H9 (cell line): ENCODE data around the gene SH2D3C. TPM values are rescaled to one million over a fixed set of nuclear protein-coding genes. Genes with fewer than 3 reads are reported as not detected.

Source experiments
- DNase-seq: peaks from one replicate; pipeline ENCODE4 v3.0.0-alpha.2; 2017
- H2AFZ ChIP-seq: one replicate; pipeline ENCODE4 v1.6.1; 2013; ENCODE audit warnings: mild to moderate bottlenecking, low read length, control low read depth, moderate library complexity
- H2AK5ac ChIP-seq: 2 replicates; pipeline ENCODE4 v1.6.1; 2013; ENCODE audit warnings: low read length, control low read depth, mixed read lengths; ENCODE audit not compliant: insufficient read length
- H2BK120ac ChIP-seq: one replicate; pipeline ENCODE4 v1.6.1; 2013; ENCODE audit warnings: low read depth, mild to moderate bottlenecking, low read length, control low read depth, inconsistent platforms; ENCODE audit not compliant: poor library complexity, severe bottlenecking
- H2BK12ac ChIP-seq: 2 replicates; pipeline ENCODE4 v1.6.1; 2013; ENCODE audit warnings: low read length, control low read depth, mixed read lengths, low read depth; ENCODE audit not compliant: insufficient read length
- H2BK15ac ChIP-seq: 2 replicates; pipeline ENCODE4 v1.6.1; 2013; ENCODE audit warnings: low read depth, low read length, control low read depth
- H2BK20ac ChIP-seq: one replicate; pipeline ENCODE4 v1.6.1; 2013; ENCODE audit warnings: low read depth, mild to moderate bottlenecking, low read length, control low read depth, inconsistent platforms; ENCODE audit not compliant: poor library complexity, severe bottlenecking
- H2BK5ac ChIP-seq: 2 replicates; pipeline ENCODE4 v1.6.1; 2013; ENCODE audit warnings: low read length, control low read depth, mixed read lengths; ENCODE audit not compliant: insufficient read length
- H3K14ac ChIP-seq: 2 replicates; pipeline ENCODE4 v1.6.1; 2013; ENCODE audit warnings: low read length, control low read depth; ENCODE audit not compliant: insufficient read depth
- H3K18ac ChIP-seq: 2 replicates; pipeline ENCODE4 v1.6.1; 2013; ENCODE audit warnings: low read depth, mild to moderate bottlenecking, mixed read lengths, low read length, control low read depth; ENCODE audit not compliant: insufficient read length
- H3K23ac ChIP-seq: 2 replicates; pipeline ENCODE4 v1.6.1; 2013; ENCODE audit warnings: low read length, control low read depth, mixed read lengths, low read depth; ENCODE audit not compliant: insufficient read length
- H3K23me2 ChIP-seq: 2 replicates; pipeline ENCODE4 v1.6.1; 2013; ENCODE audit warnings: low read depth, mild to moderate bottlenecking, mixed read lengths, low read length, control low read depth; ENCODE audit not compliant: insufficient read length, poor library complexity, severe bottlenecking
- H3K27ac ChIP-seq: 2 replicates; pipeline ENCODE4 v1.5.1; 2013; ENCODE audit warnings: low read length, control low read depth, mixed read lengths, low read depth; ENCODE audit not compliant: insufficient read length
- H3K27me3 ChIP-seq: 2 replicates; pipeline ENCODE4 v1.6.1; 2013; ENCODE audit warnings: low read length, control low read depth, inconsistent platforms; ENCODE audit not compliant: insufficient read depth
- H3K4ac ChIP-seq: 2 replicates; pipeline ENCODE4 v1.6.1; 2013; ENCODE audit warnings: low read depth, mild to moderate bottlenecking, control low read depth, inconsistent platforms, low read length, moderate library complexity
- H3K4me1 ChIP-seq: 2 replicates; pipeline ENCODE4 v1.6.1; 2013; ENCODE audit warnings: low read length, control low read depth, inconsistent platforms; ENCODE audit not compliant: insufficient read depth
- H3K4me2 ChIP-seq: 2 replicates; pipeline ENCODE4 v1.6.1; 2013; ENCODE audit warnings: low read length, control low read depth, mixed read lengths; ENCODE audit not compliant: insufficient read length, insufficient read depth
- H3K56ac ChIP-seq: 2 replicates; pipeline ENCODE4 v1.6.1; 2013; ENCODE audit warnings: low read depth, mild to moderate bottlenecking, mixed read lengths, low read length, control low read depth; ENCODE audit not compliant: insufficient read length
- H3K79me1 ChIP-seq: 2 replicates; pipeline ENCODE4 v1.6.1; 2013; ENCODE audit warnings: low read depth, mild to moderate bottlenecking, moderate library complexity, low read length, control low read depth, inconsistent platforms; ENCODE audit not compliant: insufficient read depth, poor library complexity, severe bottlenecking
- H3K79me2 ChIP-seq: 2 replicates; pipeline ENCODE4 v1.6.1; 2013; ENCODE audit warnings: low read length, control low read depth, inconsistent platforms; ENCODE audit not compliant: insufficient read depth
- H3K9ac ChIP-seq: 2 replicates; pipeline ENCODE4 v1.6.1; 2013; ENCODE audit warnings: low read length, control low read depth, mixed read lengths; ENCODE audit not compliant: insufficient read length; ENCODE audit errors: extremely low read depth
- H3K9me3 ChIP-seq: one replicate; pipeline ENCODE4 v1.6.1; 2013; ENCODE audit warnings: low read depth, low read length, inconsistent platforms; ENCODE audit not compliant: control insufficient read depth
- H3T11ph ChIP-seq: one replicate; pipeline ENCODE4 v1.6.1; 2013; ENCODE audit warnings: mild to moderate bottlenecking, low read length, control low read depth, inconsistent platforms
- H4K20me1 ChIP-seq: one replicate; pipeline ENCODE4 v1.6.1; 2013; ENCODE audit not compliant: control insufficient read depth, insufficient read length, insufficient read depth
- H4K5ac ChIP-seq: 2 replicates; pipeline ENCODE4 v1.6.1; 2013; ENCODE audit warnings: low read depth, mild to moderate bottlenecking, mixed read lengths, low read length, control low read depth; ENCODE audit not compliant: insufficient read length
- H4K8ac ChIP-seq: replicated peaks from 2 replicates; pipeline ENCODE4 v1.6.1; 2013; ENCODE audit warnings: low read length, control low read depth, mixed read lengths, low read depth; ENCODE audit not compliant: insufficient read length
- H4K91ac ChIP-seq: 2 replicates; pipeline ENCODE4 v1.6.1; 2013; ENCODE audit warnings: low read depth, mild to moderate bottlenecking, moderate library complexity, mixed read lengths, low read length, control low read depth; ENCODE audit not compliant: insufficient read length
- H3K27ac Mint-ChIP-seq, 3 experiments: 2 replicates in 2 of 3; 3 replicates in 1 of 3; pipeline ENCODE4 v1.8.0; 2020 to 2021; ENCODE audit warnings: mixed read lengths in 3 of 3, mild to moderate bottlenecking in 1 of 3, moderate library complexity in 1 of 3
- H3K27me3 Mint-ChIP-seq: 2 replicates; pipeline ENCODE4 v1.8.0; 2021; ENCODE audit warnings: low read depth, mild to moderate bottlenecking, moderate library complexity, mixed read lengths
- H3K36me3 Mint-ChIP-seq, 3 experiments: 2 replicates in 2 of 3; 3 replicates in 1 of 3; pipeline ENCODE4 v1.8.0; 2020 to 2021; ENCODE audit warnings: low read depth in 3 of 3, mixed read lengths in 3 of 3; ENCODE audit not compliant: insufficient read depth in 1 of 3
- H3K4me1 Mint-ChIP-seq, 2 experiments: 2 replicates each; pipeline ENCODE4 v1.8.0; 2020; ENCODE audit warnings: mixed read lengths in 2 of 2
- H3K4me3 Mint-ChIP-seq, 2 experiments: 2 replicates in 1 of 2; 3 replicates in 1 of 2; pipeline ENCODE4 v1.8.0; 2020 to 2021; ENCODE audit warnings: mild to moderate bottlenecking in 2 of 2, mixed read lengths in 2 of 2, moderate library complexity in 1 of 2
- H3K9me3 Mint-ChIP-seq, 2 experiments: 2 replicates in 1 of 2; 3 replicates in 1 of 2; pipeline ENCODE4 v1.8.0; 2020; ENCODE audit warnings: mild to moderate bottlenecking in 2 of 2, mixed read lengths in 2 of 2, moderate library complexity in 1 of 2
- CTCF ChIP-seq: fragments of 200-600 bp; sonication (generic); conservative IDR thresholded peaks from 3 replicates; pipeline ENCODE4 v1.8.0; 2021; ENCODE audit warnings: antibody characterized with exemption, mild to moderate bottlenecking
- WGBS: extraction: QIAGEN DNeasy Blood & Tissue Kit; methylation state at CpG from one replicate; pipeline ENCODE4 v1.1.7; 2013; ENCODE audit warnings: missing lambda C conversion rate, low lambda C conversion rate, mixed read lengths; ENCODE audit not compliant: insufficient read length; ENCODE audit errors: extremely low coverage; 5-methylcytosine and 5-hydroxymethylcytosine counted together
- total RNA-seq: library from RNA; stranded (reverse); gene quantifications from 2 replicates; pipeline ENCODE4 v1.2.1, GENCODE V29; 2021

The SH2D3C gene
- total RNA-seq, 1 experiment from 2014 or later, result 1.7 TPM

- no peak overlapping the region for H3T11ph ChIP-seq
- no peak for DNase-seq
- H2BK120ac ChIP-seq, result no peak overlapping the region
- no peak for TF ChIP-seq CTCF
- H3K27ac ChIP-seq, result no peak overlapping the region
- H2BK12ac ChIP-seq, result no peak overlapping the region
- H3K79me2 ChIP-seq, result no peaks in the 10 kb centered on the region
- no peak overlapping the region for H3K9ac ChIP-seq
- H3K4me2 ChIP-seq, result no peak overlapping the region
- H3K36me3 Mint-ChIP-seq, result no peaks in the 10 kb centered on the region; a peak in 1 of 7 replicates
- H4K91ac ChIP-seq, result no peak overlapping the region
- H2BK15ac ChIP-seq, result no peak overlapping the region
- no peaks in the 10 kb centered on the region for H3K23me2 ChIP-seq
- no peak overlapping the region for H2BK20ac ChIP-seq
- no peaks in the 10 kb centered on the region for H4K20me1 ChIP-seq
- no peaks in the 10 kb centered on the region for H3K27me3 ChIP-seq
- H3K9me3 ChIP-seq, result no peaks in the 10 kb centered on the region
- H3K14ac ChIP-seq, result no peak overlapping the region
- H2AFZ ChIP-seq, result no peak overlapping the region
- H3K4me3 Mint-ChIP-seq, result no peak overlapping the region
- H3K4me1 ChIP-seq, result no peaks in the 10 kb centered on the region
- H3K27ac Mint-ChIP-seq, result no peak overlapping the region; a peak in 1 of 7 replicates
- no peak overlapping the region for H4K8ac ChIP-seq
- no peak overlapping the region for H3K23ac ChIP-seq
- no peak overlapping the region for H3K56ac ChIP-seq
- H3K4me1 Mint-ChIP-seq, result peaks cover 2 to 7% of the 10 kb centered on the region in 2 experiments
- H2AK5ac ChIP-seq, result no peak overlapping the region
- H4K5ac ChIP-seq, result no peak overlapping the region
- no peak overlapping the region for H3K4ac ChIP-seq
- no peak overlapping the region for H2BK5ac ChIP-seq
- no peaks in the 10 kb centered on the region for H3K27me3 Mint-ChIP-seq
- WGBS, result no CpG with 5 or more reads among the region's 8 CpGs
- no peaks in the 10 kb centered on the region for H3K9me3 Mint-ChIP-seq
- no peak overlapping the region for H3K18ac ChIP-seq
- no peaks in the 10 kb centered on the region for H3K79me1 ChIP-seq
Measured at GRCh38 chr9:127728808-127729207, 49.7 kb downstream of the SH2D3C start.
